Mucosa of rectum (tissue), 2 donors: ENCODE data around the gene MGST2.

Source experiments
- H3K27ac ChIP-seq, 2 donors: one replicate each; pipeline ENCODE4 v1.7.0; 2013; ENCODE audit warnings: inconsistent platforms in 2 of 2, low read depth in 2 of 2, low read length in 2 of 2
- H3K27me3 ChIP-seq, 2 donors: one replicate each; pipeline ENCODE4 v1.7.0; 2013; ENCODE audit warnings: low read length in 2 of 2; ENCODE audit not compliant: control insufficient read depth in 2 of 2, insufficient read depth in 2 of 2
- H3K36me3 ChIP-seq, 2 donors: one replicate each; pipeline ENCODE4 v1.7.0; 2013; ENCODE audit warnings: low read length in 2 of 2; ENCODE audit not compliant: control insufficient read depth in 2 of 2, insufficient read depth in 2 of 2
- H3K4me1 ChIP-seq, 2 donors: one replicate each; pipeline ENCODE4 v1.7.0; 2013; ENCODE audit warnings: low read length in 2 of 2, mild to moderate bottlenecking in 1 of 2; ENCODE audit not compliant: control insufficient read depth in 2 of 2, insufficient read depth in 2 of 2
- H3K4me3 ChIP-seq, 2 donors: one replicate each; pipeline ENCODE4 v1.7.0; 2013; ENCODE audit warnings: low read length in 2 of 2
- H3K9ac ChIP-seq, 2 donors: one replicate each; pipeline ENCODE4 v1.7.0; 2013; ENCODE audit warnings: low read length in 2 of 2, low read depth in 1 of 2, mild to moderate bottlenecking in 1 of 2
- H3K9me3 ChIP-seq, 2 donors: one replicate each; pipeline ENCODE4 v1.7.0; 2013; ENCODE audit warnings: low read length in 2 of 2; ENCODE audit not compliant: control insufficient read depth in 2 of 2
- donor health status: healthy.
- donor health status: Normal muscosa, but diverticular disease.

MGST2 gene

DNA sequence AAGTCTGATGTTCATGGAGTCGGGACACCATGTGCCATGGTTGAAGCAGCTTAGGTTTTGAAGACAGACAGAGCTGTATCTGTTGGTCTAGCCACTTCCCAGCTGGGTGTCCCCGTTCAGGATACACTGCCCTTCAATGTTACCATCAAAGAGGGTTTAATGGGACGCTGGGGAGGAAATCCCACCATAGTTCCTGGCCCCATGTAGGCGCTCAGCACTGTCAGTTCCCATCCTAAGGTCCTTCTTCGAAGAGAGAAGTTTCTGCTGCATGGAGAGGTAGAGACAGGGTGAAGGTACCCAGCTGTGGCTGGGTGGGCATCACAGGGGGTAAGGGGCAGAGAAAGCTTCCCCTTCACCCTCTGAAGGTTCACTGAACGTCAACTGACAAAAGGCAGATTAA lies 3.7 kb downstream of the MGST2 start:
- Histone ChIP-seq H3K36me3 (peaks cover 0 to 7% of the 10 kb centered on the region in 2 donors), H3K27me3 (no peaks in the 10 kb centered on the region), H3K9me3 (no peaks in the 10 kb centered on the region), H3K27ac (no peak overlapping the region), H3K4me3 (no peak overlapping the region), H3K9ac (no peak overlapping the region), H3K4me1 (peaks cover 19 to 41% of the 10 kb centered on the region in 2 donors)

DNA sequence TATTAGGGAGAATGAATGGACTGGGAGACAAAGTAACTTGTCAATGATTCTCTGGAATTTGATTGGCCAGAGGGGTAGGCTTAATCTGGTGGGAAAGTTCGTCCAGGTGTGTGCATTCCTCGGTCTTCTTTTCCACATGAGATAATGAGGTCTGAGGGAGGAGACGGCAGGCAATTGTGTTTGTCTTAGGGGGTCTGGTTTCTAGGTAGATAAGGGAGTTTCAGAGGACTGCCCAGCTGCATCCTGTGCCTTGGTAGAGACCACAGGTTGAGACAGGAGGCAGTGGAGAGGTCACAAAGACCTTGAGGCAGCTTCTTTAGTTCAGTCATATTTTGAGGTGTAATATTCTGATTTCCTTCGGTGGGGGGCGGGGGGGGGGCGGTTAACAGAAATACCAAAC lies 4.3 kb downstream of the MGST2 start:
- Histone ChIP-seq H3K27me3 (no peaks in the 10 kb centered on the region), H3K4me3 (no peak overlapping the region), H3K9ac (no peak overlapping the region), H3K27ac (no peak overlapping the region), H3K9me3 (no peaks in the 10 kb centered on the region), H3K36me3 (peaks cover 0 to 7% of the 10 kb centered on the region in 2 donors), H3K4me1 (peaks cover 17 to 35% of the 10 kb centered on the region in 2 donors)

DNA sequence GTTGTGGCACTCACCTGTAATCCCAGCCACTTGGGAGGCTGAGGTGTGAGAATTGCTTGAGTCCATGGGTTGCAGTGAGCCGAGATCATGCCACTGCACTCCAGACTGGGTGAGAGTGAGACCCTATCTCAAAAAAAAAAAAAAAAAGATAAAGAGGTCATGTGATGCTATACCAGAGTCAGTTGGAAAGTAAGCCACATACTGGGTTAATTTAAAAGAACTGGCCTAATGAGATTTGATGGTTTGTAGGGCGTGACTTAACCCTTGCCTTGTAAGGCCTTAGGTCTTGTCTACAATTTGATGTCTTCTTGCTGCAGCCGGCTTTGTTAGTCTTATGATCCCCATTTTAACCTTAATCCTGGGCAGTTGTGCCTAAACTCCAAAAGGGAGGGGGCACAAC lies 5.2 kb downstream of the MGST2 start:
- H3K4me1 ChIP-seq, result peaks cover 9 to 28% of the 10 kb centered on the region in 2 donors
- H3K27ac ChIP-seq, result no peak overlapping the region
- H3K9me3 ChIP-seq, result no peaks in the 10 kb centered on the region
- H3K27me3 ChIP-seq, result no peaks in the 10 kb centered on the region
- no peak overlapping the region for H3K4me3 ChIP-seq
- peaks cover 0 to 7% of the 10 kb centered on the region in 2 donors for H3K36me3 ChIP-seq
- no peak overlapping the region for H3K9ac ChIP-seq

DNA sequence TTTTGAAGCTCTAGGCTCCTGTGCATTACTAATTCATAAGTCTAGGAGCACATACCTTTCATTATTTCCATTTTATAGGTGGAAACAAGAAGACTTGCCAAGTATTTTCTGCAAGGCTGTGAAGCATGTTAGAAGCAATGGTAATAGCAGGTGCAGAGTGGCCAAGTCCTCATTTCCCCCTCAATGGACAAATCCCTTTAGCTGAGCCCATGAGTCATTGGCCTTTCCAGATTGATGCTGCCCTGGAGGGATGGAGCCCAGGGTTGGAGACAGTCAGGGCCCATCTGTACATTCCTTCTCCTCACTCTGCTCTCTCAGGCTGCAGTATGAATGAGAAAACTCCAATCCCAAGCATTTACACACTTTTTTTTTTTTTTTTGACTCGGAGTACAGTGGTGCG lies 6.6 kb downstream of the MGST2 start:
- H3K4me1 ChIP-seq, result peaks cover 9 to 20% of the 10 kb centered on the region in 2 donors
- H3K27ac ChIP-seq, result no peak overlapping the region
- no peak overlapping the region for H3K4me3 ChIP-seq
- H3K36me3 ChIP-seq, result peaks cover 0 to 7% of the 10 kb centered on the region in 2 donors
- H3K9me3 ChIP-seq, result no peaks in the 10 kb centered on the region
- no peak overlapping the region for H3K9ac ChIP-seq
- H3K27me3 ChIP-seq, result no peaks in the 10 kb centered on the region

DNA sequence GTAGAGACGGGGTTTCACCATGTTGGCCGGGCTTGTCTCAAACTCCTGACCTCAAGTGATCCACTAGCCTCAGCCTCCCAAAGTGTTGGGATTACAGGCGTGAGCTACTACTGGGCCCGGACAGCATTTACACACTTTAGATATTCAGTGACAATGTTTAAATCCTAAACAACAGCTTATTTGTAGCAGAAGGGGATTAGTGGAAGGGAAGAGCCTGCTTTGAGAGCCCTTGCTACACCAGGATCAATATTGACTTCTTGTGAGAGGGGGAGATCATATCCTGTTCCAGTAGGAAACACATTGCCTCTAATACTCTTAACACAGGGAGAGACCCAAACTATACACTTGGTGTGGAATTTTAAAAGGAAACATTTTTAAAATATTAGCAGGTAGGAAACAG lies 7.1 kb downstream of the MGST2 start:
- H3K27me3 ChIP-seq, result no peaks in the 10 kb centered on the region
- no peak overlapping the region for H3K4me3 ChIP-seq
- no peak overlapping the region for H3K9ac ChIP-seq
- H3K36me3 ChIP-seq, result peaks cover under 1 to 7% of the 10 kb centered on the region in 2 donors
- no peaks in the 10 kb centered on the region for H3K9me3 ChIP-seq
- H3K27ac ChIP-seq, result no peak overlapping the region
- peaks cover 7 to 16% of the 10 kb centered on the region in 2 donors for H3K4me1 ChIP-seq

DNA sequence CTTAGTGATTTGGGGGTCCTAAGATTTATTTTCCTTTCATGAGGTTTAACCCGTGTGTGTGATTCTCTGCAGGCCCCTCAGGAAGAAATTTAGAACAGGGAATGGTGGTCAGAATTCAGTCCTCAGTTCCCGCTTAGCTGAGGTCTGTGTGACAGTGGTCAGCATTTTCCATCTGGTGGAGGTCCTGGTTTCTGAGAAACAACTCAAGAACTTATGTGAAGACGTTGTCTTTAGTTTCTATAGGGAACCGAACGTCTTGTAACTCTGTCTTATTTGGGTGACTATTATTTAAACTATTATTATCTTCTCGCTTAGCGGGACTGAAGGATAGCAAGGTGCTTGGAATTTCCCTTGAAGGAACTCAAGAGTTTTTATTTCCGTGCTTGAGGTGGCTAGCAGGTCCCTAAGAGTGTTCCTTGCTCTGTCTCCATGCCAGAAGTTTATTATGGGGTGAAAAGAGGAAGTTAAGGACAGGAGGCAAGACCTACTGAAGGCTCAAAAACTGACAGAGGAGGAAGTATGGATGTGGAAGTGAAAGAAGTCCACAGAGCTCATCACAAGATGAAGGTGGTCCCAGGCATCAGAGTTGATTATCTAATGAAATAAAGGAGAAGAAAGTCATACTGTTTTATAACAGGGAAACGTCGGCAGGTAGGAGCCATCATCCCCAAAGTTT lies 9.4 kb downstream of the MGST2 start:
- H3K9me3 ChIP-seq, result no peaks in the 10 kb centered on the region
- peaks cover 14 to 16% of the 10 kb centered on the region in 2 donors for H3K36me3 ChIP-seq
- no peaks in the 10 kb centered on the region for H3K27me3 ChIP-seq
- no peak overlapping the region for H3K4me3 ChIP-seq
- no peak overlapping the region for H3K27ac ChIP-seq
- H3K4me1 ChIP-seq, result no peaks in the 10 kb centered on the region
- no peak overlapping the region for H3K9ac ChIP-seq

DNA sequence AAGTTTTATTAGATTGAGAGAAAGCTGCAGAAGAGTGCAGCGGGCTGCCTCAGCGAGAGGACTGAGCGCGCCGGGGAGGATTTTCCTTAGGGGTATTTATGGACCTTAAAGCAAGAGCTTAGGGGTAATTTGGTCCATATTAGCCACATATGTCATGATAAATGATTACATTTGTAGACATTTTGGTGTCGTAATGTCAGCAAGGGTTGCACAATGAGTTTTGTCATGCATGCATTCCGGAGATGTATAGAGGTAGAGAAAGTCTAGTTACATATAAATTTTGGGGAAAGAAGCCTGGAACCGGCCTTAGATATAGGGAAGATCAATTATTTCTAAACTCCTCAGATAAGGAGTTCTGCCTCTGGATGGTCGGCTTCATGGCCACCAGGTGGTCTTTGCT lies 10.0 kb downstream of the MGST2 start:
- H3K27ac ChIP-seq, result no peak overlapping the region
- H3K4me1 ChIP-seq, result no peaks in the 10 kb centered on the region
- peaks cover 16 to 19% of the 10 kb centered on the region in 2 donors for H3K36me3 ChIP-seq

DNA sequence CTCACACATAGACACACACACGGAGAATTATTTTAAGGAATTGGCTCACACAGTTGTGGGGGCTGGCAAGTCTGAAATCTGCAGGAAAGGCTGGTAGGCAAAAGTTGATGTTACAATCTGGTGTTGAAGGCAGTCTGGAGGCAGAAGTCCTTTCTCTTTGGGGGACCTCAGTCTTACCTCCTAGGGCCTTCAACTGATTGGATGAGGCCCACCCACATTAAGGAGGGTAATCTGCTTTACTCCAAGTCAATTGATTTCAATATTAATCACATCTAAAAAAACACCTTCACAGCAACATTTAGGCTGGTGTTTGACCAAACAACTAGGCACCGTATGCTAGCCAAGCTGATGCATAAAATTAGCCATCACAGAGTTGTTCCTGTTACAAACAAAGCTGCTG lies 10.7 kb downstream of the MGST2 start:
- H3K27me3 ChIP-seq, result no peaks in the 10 kb centered on the region
- peaks cover 16 to 19% of the 10 kb centered on the region in 2 donors for H3K36me3 ChIP-seq
- no peak overlapping the region for H3K4me3 ChIP-seq
- no peaks in the 10 kb centered on the region for H3K4me1 ChIP-seq
- H3K9ac ChIP-seq, result no peak overlapping the region
- H3K9me3 ChIP-seq, result no peaks in the 10 kb centered on the region
- H3K27ac ChIP-seq, result no peak overlapping the region

More for the DNA sequence above, 10.0 kb downstream of the MGST2 start:
- no peak overlapping the region for H3K9ac ChIP-seq
- H3K4me3 ChIP-seq, result no peak overlapping the region
- H3K27me3 ChIP-seq, result no peaks in the 10 kb centered on the region
- H3K9me3 ChIP-seq, result no peaks in the 10 kb centered on the region

DNA sequence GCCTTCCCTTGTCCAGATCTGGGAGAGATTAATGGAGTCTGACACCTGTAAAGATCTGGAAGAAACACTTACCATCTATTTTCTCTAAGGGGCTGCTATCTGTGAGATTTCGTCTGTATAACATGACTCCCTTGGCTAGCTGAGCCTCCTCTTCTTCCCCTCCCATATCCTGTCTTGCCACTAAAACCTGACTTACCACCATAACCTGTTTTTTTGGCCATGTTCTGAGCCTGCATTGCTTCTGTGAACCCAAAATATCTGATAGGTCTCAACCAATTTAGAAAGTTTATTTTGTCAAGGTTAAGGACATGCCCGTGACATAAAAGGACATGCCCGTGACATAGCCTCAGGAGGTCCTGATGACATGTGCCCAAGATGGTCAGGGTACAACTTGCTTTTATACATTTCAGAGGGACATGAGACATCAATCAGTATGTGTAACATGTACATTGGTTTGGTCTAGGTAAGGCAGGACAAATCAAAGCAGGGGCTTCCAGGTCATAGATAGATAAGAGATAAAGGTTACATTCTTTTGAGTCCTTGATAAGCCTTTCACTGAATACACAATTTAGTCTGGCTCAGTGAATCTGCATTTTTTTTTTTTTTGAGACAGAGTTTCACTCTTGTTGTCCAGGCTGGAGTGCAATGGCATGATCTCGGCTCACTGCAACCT lies 11.4 kb downstream of the MGST2 start:
- H3K9ac ChIP-seq, result no peak overlapping the region
- H3K36me3 ChIP-seq, result peaks cover 16 to 19% of the 10 kb centered on the region in 2 donors
- no peaks in the 10 kb centered on the region for H3K4me1 ChIP-seq
- no peaks in the 10 kb centered on the region for H3K27me3 ChIP-seq
- no peak overlapping the region for H3K4me3 ChIP-seq
- no peaks in the 10 kb centered on the region for H3K9me3 ChIP-seq
- no peak overlapping the region for H3K27ac ChIP-seq

DNA sequence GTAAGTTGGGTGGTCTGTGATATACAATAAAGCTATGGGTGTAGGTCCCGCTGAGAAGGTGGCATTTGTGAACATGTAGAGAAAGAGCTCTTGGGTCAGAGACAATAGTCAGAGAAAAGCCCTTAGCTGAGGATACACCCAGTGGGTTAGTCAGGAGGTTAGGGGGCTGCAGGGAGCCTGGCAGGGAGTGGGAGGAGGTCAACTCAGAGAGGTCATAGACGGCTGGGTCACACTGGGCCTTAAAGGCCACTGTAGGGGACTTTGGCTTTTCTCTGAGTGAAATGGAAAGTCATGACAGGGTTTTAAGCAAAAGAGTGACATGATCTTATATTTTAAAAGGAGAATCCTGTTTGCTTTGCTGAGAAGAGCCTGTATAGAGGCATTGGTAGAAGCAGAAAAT lies 16.7 kb downstream of the MGST2 start:
- Histone ChIP-seq H3K27ac (no peak overlapping the region), H3K9ac (no peak overlapping the region), H3K4me1 (peaks cover 6 to 17% of the 10 kb centered on the region in 2 donors)

More for the DNA sequence above, 16.7 kb downstream of the MGST2 start:
- H3K27me3 ChIP-seq, result no peaks in the 10 kb centered on the region
- no peak overlapping the region for H3K4me3 ChIP-seq
- peaks cover 19 to 22% of the 10 kb centered on the region in 2 donors for H3K36me3 ChIP-seq
- no peaks in the 10 kb centered on the region for H3K9me3 ChIP-seq
